ENCODE data around the gene EPS15. TPM values are rescaled to one million over a fixed set of nuclear protein-coding genes. Genes with fewer than 3 reads are reported as not detected.
"Not testable (repeated sequence)": the region's sequence is repeated elsewhere in the genome, so short reads cannot be mapped to it uniquely, and the experiment has no call there.

Gene EPS15
- total RNA-seq, 1 donor from 2014 or later: 20.6 TPM

- no peak for TF ChIP-seq CTCF (conservative IDR thresholded peaks at IDR 0.05; ENCODE audit: low read depth, low read length)
- no peak overlapping the region for H3K4me3 ChIP-seq (ENCODE audit: low read depth, low read length)
- DNase-seq (ENCODE audit: low read depth): no peak
These were observed 42.6 kb upstream of the EPS15 start for GRCh38 chr1:51561702-51562101.

- DNase-seq (ENCODE audit: low read depth); H3K4me3 ChIP-seq (ENCODE audit: low read depth, low read length): not testable (repeated sequence)
These were observed 41.8 kb upstream of the EPS15 start for GRCh38 chr1:51560895-51561294.

DNA sequence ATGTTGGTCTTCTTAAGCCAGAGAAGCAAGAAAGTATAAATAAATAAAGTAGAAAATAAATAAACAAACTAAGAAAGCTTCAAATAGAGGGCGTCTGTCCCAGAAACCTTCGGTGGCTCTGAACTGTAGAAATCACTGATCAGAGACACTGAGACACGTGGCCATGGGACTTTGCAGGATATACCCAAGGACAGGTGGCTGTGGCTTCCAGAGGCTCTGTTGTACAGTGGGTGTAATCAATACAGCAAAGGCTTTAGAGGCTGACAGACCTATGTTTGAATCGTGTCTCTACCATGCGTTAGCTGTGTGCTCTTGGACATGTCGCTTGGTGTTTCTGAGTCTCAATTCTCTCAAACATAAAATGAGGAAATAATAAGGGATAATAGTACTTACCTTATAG is 41.0 kb upstream of the EPS15 start:
- no peak overlapping the region for H3K4me3 ChIP-seq (ENCODE audit: low read depth, low read length)
- no peak for TF ChIP-seq CTCF (conservative IDR thresholded peaks at IDR 0.05; ENCODE audit: low read depth, low read length)
- DNase-seq (ENCODE audit: low read depth): no peak

DNA sequence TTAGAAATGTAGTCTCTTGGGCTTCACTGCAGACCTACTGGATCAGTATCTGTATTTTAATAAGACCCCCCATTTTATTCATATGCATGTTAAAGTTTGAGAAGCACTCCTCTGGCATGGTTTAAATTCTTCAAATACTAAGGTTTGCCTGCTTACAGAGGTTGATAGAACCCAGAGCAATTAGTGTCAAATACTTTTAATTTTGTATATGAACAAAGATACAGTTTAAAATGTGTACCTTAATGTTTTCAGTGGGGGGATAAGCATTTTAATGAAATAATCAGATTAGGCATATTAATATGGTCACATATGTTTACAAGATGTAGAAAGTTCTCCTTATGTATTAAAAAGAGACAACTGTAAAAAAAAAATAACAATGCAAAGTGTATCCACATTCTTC is 40.4 kb upstream of the EPS15 start:
- no peak overlapping the region for H3K4me3 ChIP-seq (ENCODE audit: low read depth, low read length)
- no peak for DNase-seq (ENCODE audit: low read depth)
- no peak for TF ChIP-seq CTCF (conservative IDR thresholded peaks at IDR 0.05; ENCODE audit: low read depth, low read length)

DNA sequence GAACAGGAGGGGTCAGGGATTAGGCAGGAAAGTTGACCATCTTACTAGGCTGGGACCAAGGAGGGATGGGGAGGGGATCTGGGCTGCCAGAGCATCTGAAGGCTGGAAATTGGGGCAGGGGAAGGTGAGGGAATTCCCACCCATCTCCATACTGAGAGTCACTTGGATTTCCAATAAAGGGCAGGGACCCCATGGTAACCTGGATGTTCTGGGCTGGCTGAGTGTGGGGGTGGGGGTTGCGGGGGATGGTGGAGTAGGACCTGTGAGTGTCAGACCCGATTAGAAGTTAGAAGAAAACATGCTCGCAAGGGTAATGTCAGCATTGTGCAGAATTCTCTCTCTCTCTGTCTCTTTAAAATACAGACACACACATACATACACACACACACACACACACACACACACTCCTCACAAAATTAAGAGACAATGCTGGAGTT is 40.0 kb upstream of the EPS15 start:
- H3K4me3 ChIP-seq (ENCODE audit: low read depth, low read length): no peak overlapping the region
- no peak for TF ChIP-seq CTCF (conservative IDR thresholded peaks at IDR 0.05; ENCODE audit: low read depth, low read length)
- no peak for DNase-seq (ENCODE audit: low read depth)

DNA sequence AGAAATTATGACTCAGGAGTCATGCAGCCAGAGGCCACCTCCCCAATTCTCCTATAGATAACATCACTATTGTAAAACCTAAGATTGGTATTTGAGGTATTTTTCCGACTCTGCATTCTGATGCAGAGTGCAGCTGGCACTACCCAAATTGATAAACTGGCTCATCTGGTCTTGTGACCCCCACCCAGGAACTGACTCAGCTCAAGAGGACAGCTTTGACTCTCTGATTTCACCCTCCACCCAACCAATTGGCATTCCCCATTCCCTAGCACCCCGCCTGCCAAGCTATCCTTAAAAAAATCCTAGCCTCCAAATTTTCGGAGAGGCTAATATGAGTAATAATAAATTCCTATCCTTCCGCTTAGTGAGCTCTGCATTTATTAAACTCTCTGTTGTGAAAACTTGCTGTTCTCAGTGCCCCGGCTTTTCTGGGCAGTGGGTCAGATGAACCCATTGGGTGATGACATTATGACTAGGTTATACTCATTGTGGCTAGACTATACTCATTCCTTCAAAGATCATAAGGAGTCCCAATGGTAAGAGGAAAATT is 39.4 kb upstream of the EPS15 start:
- no peak for TF ChIP-seq CTCF (conservative IDR thresholded peaks at IDR 0.05; ENCODE audit: low read depth, low read length)
- H3K4me3 ChIP-seq (ENCODE audit: low read depth, low read length): no peak overlapping the region
- no peak for DNase-seq (ENCODE audit: low read depth)

GRCh38 chr1:51557168-51557567 is 38.1 kb upstream of the EPS15 start:
- DNase-seq (ENCODE audit: low read depth): no peak
- no peak overlapping the region for H3K4me3 ChIP-seq (ENCODE audit: low read depth, low read length)
- no peak for TF ChIP-seq CTCF (conservative IDR thresholded peaks at IDR 0.05; ENCODE audit: low read depth, low read length)

Data from epithelial cell of proximal tubule (primary cell).